ENCODE data around the gene NR2E1.

- no peak for TF ChIP-seq CTCF (conservative IDR thresholded peaks at IDR 0.05)
- TF ChIP-seq EZH2 (IDR thresholded peaks at IDR 0.05; ENCODE audit: low read depth) = no peak
These were observed 42.3 kb upstream of the NR2E1 start for GRCh38 chr6:108123481-108123929.
